Measurements from ENCODE around the gene MME. TPM values are rescaled to one million over a fixed set of nuclear protein-coding genes. Genes with fewer than 3 reads are reported as not detected.

Gene MME
- total and polyA plus RNA-seq, 5 donors from 2014 or later, result 0.41 to 0.71 TPM; not detected in 3

DNA sequence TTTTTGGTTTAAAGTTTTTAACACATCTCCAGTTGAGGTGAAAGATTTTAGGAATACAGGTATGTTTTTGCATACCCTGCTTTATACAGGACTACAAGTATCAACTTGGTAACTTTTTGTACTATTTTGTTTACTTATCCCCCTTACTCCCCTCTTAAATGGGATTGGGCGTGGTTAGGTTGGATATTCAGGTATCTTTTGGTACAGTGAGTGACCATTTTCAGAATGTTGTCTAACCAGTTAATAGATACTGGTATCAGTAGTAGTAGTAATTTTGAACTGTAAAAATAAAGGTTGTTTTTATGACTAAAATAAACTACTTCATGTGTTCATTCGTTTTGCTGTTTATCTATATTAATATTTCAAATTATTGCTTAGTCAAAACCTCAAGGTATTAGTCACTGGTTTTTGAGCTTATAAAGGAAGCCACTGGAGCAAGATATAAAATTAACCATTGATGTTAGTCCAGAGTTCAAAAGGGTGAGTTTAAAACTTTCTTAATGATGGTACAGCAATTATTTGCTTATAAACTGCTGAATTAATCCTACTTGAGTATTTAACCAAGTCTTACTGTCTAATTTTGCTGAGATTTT is 3.3 kb downstream of the MME start:
- Histone ChIP-seq H3K27me3 (ENCODE audit: control insufficient read depth, insufficient read depth, low read length) (peaks cover 9% of the 10 kb centered on the region), H3K9me3 (ENCODE audit: control insufficient read depth in 2 of 2, low read length in 2 of 2) (no peaks in the 10 kb centered on the region), H3K36me3 (ENCODE audit: control insufficient read depth, insufficient read depth, low read length) (no peaks in the 10 kb centered on the region), H3K27ac (ENCODE audit: insufficient read depth, low read length, poor library complexity, severe bottlenecking) (no peak overlapping the region), H3K4me3 (ENCODE audit: low read depth, low read length) (no peak overlapping the region), H3K4me1 (ENCODE audit: control insufficient read depth, insufficient read depth, low read length, poor library complexity, severe bottlenecking) (peaks cover 5% of the 10 kb centered on the region)
- peaks cover 0 to 8% (median 7%) of the 10 kb centered on the region in 7 donors for H3K9me3 Mint-ChIP-seq
- H3K4me3 Mint-ChIP-seq, result no peak overlapping the region
- H3K27ac Mint-ChIP-seq, result no peak overlapping the region
- peaks cover 31% of the 10 kb centered on the region for H3K27me3 Mint-ChIP-seq
- H3K36me3 Mint-ChIP-seq, result no peaks in the 10 kb centered on the region
- ATAC-seq (ENCODE audit: low read depth in 2 of 2) (no peak), DNase-seq (no peak)
- peaks cover 0 to 13% (median 4%) of the 10 kb centered on the region in 4 donors for H3K4me1 Mint-ChIP-seq

DNA sequence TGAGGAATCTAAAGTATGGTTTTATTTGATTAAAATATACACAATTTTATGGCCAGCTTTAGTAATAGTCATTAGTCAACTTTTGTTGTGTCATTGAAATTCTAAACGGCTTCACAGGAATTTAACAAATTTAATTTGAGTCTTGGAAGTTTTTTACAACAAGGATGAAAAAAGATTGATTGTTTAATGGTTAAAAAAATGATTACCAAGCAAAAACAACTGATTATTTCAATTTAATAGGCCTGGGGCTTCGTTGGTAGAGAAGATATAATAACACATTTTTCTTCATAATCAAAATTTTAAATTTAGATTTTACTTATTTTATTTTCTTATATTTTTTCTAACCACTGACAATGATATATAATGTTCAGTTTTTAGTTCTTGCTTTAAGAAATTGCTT is 4.4 kb downstream of the MME start:
- no peak for DNase-seq
- Histone ChIP-seq H3K4me1 (ENCODE audit: control insufficient read depth, insufficient read depth, low read length, poor library complexity, severe bottlenecking) (peaks cover 5% of the 10 kb centered on the region), H3K4me3 (ENCODE audit: low read depth, low read length) (no peak overlapping the region), H3K36me3 (ENCODE audit: control insufficient read depth, insufficient read depth, low read length) (no peaks in the 10 kb centered on the region), H3K9me3 (ENCODE audit: control insufficient read depth in 2 of 2, low read length in 2 of 2) (no peaks in the 10 kb centered on the region), H3K27ac (ENCODE audit: insufficient read depth, low read length, poor library complexity, severe bottlenecking) (no peak overlapping the region), H3K27me3 (ENCODE audit: control insufficient read depth, insufficient read depth, low read length) (peaks cover 7% of the 10 kb centered on the region)
- Mint-ChIP-seq H3K36me3 (no peaks in the 10 kb centered on the region), H3K27ac (no peak overlapping the region), H3K4me1 (peaks cover 0 to 7% (median 4%) of the 10 kb centered on the region in 4 donors), H3K27me3 (peaks cover 22% of the 10 kb centered on the region), H3K4me3 (no peak overlapping the region), H3K9me3 (peaks cover 0 to 9% (median 7%) of the 10 kb centered on the region in 7 donors)
- no peak for ATAC-seq (ENCODE audit: low read depth in 2 of 2)

DNA sequence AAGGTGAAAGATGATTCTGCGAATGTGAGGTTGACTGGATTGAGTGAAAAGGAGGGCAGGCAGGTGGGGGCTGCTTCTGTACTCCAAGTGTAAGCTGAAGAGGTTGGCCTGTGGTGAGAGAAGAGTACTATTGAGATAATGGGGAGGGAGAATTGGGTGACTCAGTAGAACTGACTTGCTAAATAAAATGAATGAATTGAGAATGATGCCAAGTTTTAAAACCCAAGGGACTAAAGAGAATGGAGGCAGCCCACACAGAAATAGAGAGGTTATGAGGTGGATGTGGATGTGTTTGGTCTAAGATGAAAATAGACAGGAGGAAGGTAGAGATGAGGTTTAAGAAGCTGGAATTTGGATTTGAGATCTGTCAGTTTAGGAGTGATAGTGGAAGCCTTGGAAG is 5.9 kb downstream of the MME start:
- Mint-ChIP-seq H3K27ac (no peak overlapping the region), H3K4me1 (peaks cover 0 to 5% (median 0%) of the 10 kb centered on the region in 4 donors), H3K36me3 (no peaks in the 10 kb centered on the region), H3K9me3 (peaks cover 0 to 10% (median 5%) of the 10 kb centered on the region in 7 donors), H3K4me3 (no peak overlapping the region), H3K27me3 (peaks cover 13% of the 10 kb centered on the region)
- H3K27me3 ChIP-seq (ENCODE audit: control insufficient read depth, insufficient read depth, low read length), result peaks cover under 1% of the 10 kb centered on the region
- no peaks in the 10 kb centered on the region for H3K9me3 ChIP-seq (ENCODE audit: control insufficient read depth in 2 of 2, low read length in 2 of 2)
- no peak overlapping the region for H3K27ac ChIP-seq (ENCODE audit: insufficient read depth, low read length, poor library complexity, severe bottlenecking)
- no peak overlapping the region for H3K4me3 ChIP-seq (ENCODE audit: low read depth, low read length)
- H3K4me1 ChIP-seq (ENCODE audit: control insufficient read depth, insufficient read depth, low read length, poor library complexity, severe bottlenecking), result no peaks in the 10 kb centered on the region
- H3K36me3 ChIP-seq (ENCODE audit: control insufficient read depth, insufficient read depth, low read length), result no peaks in the 10 kb centered on the region
- DNase-seq (no peak), ATAC-seq (ENCODE audit: low read depth in 2 of 2) (no peak)

DNA sequence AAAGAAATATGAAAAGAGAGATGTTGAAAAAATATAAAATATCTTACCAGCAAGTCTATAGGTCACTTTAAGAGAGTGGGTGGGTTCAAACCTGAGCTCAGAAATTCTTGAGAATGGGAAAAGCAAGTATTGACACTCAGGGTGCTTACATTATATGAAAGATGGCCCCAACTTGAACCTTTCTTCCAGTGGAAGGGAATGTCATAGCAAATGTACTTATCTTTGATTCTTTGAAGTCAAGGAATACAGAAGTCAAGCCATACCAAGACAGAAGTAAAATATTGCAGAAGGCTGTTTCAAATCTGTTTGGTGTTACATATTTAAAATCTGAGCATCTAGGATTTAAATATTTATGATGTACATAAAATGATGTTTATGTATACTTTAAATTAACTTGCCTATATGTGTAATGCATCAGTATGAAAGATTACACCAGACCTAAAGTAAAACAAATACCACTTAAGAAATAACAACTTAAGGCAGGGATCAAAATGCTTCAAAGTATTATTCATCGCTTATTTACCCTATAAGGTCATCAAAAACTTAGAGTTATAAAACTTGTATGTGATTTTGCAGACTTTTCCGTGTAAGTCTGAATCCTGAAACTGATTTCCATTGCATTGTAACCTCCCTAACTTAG is 8.7 kb downstream of the MME start:
- Histone ChIP-seq H3K36me3 (ENCODE audit: control insufficient read depth, insufficient read depth, low read length) (no peaks in the 10 kb centered on the region), H3K4me1 (ENCODE audit: control insufficient read depth, insufficient read depth, low read length, poor library complexity, severe bottlenecking) (no peaks in the 10 kb centered on the region), H3K27ac (ENCODE audit: insufficient read depth, low read length, poor library complexity, severe bottlenecking) (no peak overlapping the region), H3K4me3 (ENCODE audit: low read depth, low read length) (no peak overlapping the region), H3K9me3 (ENCODE audit: control insufficient read depth in 2 of 2, low read length in 2 of 2) (no peaks in the 10 kb centered on the region), H3K27me3 (ENCODE audit: control insufficient read depth, insufficient read depth, low read length) (no peaks in the 10 kb centered on the region)
- Mint-ChIP-seq H3K27ac (no peak overlapping the region), H3K36me3 (no peaks in the 10 kb centered on the region), H3K9me3 (peaks cover 0 to 10% (median 5%) of the 10 kb centered on the region in 7 donors), H3K4me3 (no peak overlapping the region), H3K27me3 (no peaks in the 10 kb centered on the region), H3K4me1 (peaks cover 0 to 5% (median 0%) of the 10 kb centered on the region in 4 donors)
- DNase-seq (no peak), ATAC-seq (ENCODE audit: low read depth in 2 of 2) (no peak)

DNA sequence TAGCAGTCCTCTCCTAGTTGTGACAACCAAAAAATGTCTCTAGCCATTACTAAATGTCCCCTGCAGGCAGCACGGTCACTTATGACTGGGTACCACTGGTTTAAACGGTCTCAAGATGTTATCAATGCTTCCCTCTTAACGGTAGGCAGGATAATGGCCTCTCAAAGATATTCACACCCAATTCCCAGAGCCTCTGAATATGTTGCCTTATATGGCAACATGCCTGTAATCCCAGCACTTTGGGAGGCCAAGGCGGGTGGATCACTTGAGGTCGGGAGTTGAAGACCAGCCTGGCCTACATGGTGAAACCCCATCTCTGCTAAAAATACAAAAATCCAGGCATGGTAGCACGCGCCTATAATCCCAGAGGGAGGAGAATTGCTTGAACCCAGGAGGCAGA is 9.4 kb downstream of the MME start:
- no peak overlapping the region for H3K4me3 Mint-ChIP-seq
- ATAC-seq (ENCODE audit: low read depth in 2 of 2) (no peak), DNase-seq (no peak)
- Histone ChIP-seq H3K4me3 (ENCODE audit: low read depth, low read length) (no peak overlapping the region), H3K27ac (ENCODE audit: insufficient read depth, low read length, poor library complexity, severe bottlenecking) (no peak overlapping the region), H3K27me3 (ENCODE audit: control insufficient read depth, insufficient read depth, low read length) (no peaks in the 10 kb centered on the region), H3K9me3 (ENCODE audit: control insufficient read depth in 2 of 2, low read length in 2 of 2) (no peaks in the 10 kb centered on the region), H3K4me1 (ENCODE audit: control insufficient read depth, insufficient read depth, low read length, poor library complexity, severe bottlenecking) (no peaks in the 10 kb centered on the region), H3K36me3 (ENCODE audit: control insufficient read depth, insufficient read depth, low read length) (no peaks in the 10 kb centered on the region)
- peaks cover 0 to 5% (median 0%) of the 10 kb centered on the region in 4 donors for H3K4me1 Mint-ChIP-seq
- peaks cover 0 to 10% (median 5%) of the 10 kb centered on the region in 7 donors for H3K9me3 Mint-ChIP-seq
- no peaks in the 10 kb centered on the region for H3K27me3 Mint-ChIP-seq
- no peaks in the 10 kb centered on the region for H3K36me3 Mint-ChIP-seq
- no peak overlapping the region for H3K27ac Mint-ChIP-seq

DNA sequence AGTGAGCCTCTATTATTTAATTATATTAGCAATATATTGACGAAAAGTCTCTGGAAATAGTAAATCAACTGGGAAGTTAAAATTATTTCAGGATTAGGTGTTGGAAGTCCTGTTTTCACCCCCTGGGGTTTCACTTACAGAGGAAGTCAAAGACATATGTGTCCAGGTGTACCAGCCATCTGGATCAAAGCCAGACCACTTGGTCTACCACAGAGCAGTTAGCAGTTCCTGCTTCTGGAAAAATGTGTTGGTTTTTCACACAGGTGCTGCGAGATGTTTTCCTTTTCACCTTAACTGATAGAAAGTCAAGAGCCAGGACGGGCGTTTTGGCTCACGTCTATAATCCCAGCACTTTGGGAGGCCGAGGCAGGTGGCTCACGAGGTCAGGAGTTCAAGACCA is 13.1 kb downstream of the MME start:
- no peak overlapping the region for H3K4me3 Mint-ChIP-seq
- no peaks in the 10 kb centered on the region for H3K36me3 Mint-ChIP-seq
- DNase-seq (no peak), ATAC-seq (ENCODE audit: low read depth in 2 of 2) (no peak)
- H3K27ac Mint-ChIP-seq, result no peak overlapping the region
- Histone ChIP-seq H3K27ac (ENCODE audit: insufficient read depth, low read length, poor library complexity, severe bottlenecking) (no peak overlapping the region), H3K4me3 (ENCODE audit: low read depth, low read length) (no peak overlapping the region), H3K4me1 (ENCODE audit: control insufficient read depth, insufficient read depth, low read length, poor library complexity, severe bottlenecking) (no peaks in the 10 kb centered on the region), H3K9me3 (ENCODE audit: control insufficient read depth in 2 of 2, low read length in 2 of 2) (no peaks in the 10 kb centered on the region), H3K36me3 (ENCODE audit: control insufficient read depth, insufficient read depth, low read length) (no peaks in the 10 kb centered on the region), H3K27me3 (ENCODE audit: control insufficient read depth, insufficient read depth, low read length) (no peaks in the 10 kb centered on the region)
- peaks cover 0 to 4% (median 2%) of the 10 kb centered on the region in 7 donors for H3K9me3 Mint-ChIP-seq
- no peaks in the 10 kb centered on the region for H3K4me1 Mint-ChIP-seq
- H3K27me3 Mint-ChIP-seq, result no peaks in the 10 kb centered on the region

DNA sequence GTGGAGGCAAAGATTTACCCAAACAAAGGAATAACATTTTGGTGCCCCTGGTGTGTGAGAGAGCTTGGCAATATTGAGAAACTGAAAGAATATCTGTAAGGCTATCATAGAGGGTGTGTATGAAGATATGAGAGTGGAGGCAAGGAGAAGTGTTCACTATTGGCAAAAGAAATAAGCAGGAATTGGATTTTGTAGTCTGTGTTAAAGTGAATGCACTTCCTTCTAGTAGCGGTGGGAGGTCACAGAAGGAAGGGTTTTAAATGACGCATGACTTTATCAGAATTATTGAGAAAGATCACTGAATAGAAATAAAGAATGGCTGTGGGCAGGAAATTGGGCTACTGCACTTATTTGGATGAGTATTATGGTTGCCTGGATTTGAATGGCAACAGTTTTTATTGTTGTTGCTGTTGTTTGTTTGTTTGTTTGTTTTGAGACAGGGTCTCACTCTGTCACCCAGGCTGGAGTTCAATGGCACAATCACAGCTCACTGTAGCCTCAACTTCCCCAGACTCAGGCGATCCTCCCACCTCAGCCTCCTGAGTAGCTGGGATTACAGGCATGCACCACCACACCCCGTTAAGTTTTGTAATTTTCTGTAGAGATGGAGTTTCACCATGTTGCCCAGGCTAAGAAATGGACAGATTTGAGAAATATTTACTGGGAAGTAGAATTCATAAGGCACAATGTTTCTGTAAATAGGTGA is 16.3 kb downstream of the MME start:
- Histone ChIP-seq H3K36me3 (ENCODE audit: control insufficient read depth, insufficient read depth, low read length) (no peaks in the 10 kb centered on the region), H3K27me3 (ENCODE audit: control insufficient read depth, insufficient read depth, low read length) (no peaks in the 10 kb centered on the region), H3K4me3 (ENCODE audit: low read depth, low read length) (no peak overlapping the region), H3K27ac (ENCODE audit: insufficient read depth, low read length, poor library complexity, severe bottlenecking) (no peak overlapping the region), H3K9me3 (ENCODE audit: control insufficient read depth in 2 of 2, low read length in 2 of 2) (peaks cover 0 to 2% of the 10 kb centered on the region in 2 experiments), H3K4me1 (ENCODE audit: control insufficient read depth, insufficient read depth, low read length, poor library complexity, severe bottlenecking) (no peaks in the 10 kb centered on the region)
- no peak overlapping the region for H3K27ac Mint-ChIP-seq
- H3K36me3 Mint-ChIP-seq, result no peaks in the 10 kb centered on the region
- ATAC-seq (ENCODE audit: low read depth in 2 of 2), result no peak
- H3K4me3 Mint-ChIP-seq, result no peak overlapping the region
- no peaks in the 10 kb centered on the region for H3K4me1 Mint-ChIP-seq
- H3K27me3 Mint-ChIP-seq, result peaks cover 6% of the 10 kb centered on the region
- no peak for DNase-seq
- H3K9me3 Mint-ChIP-seq, result peaks cover 0 to 11% (median 2%) of the 10 kb centered on the region in 7 donors

Data from CD4-positive, CD25-positive, alpha-beta regulatory T cell (primary cell).